GM18526 (cell line): ENCODE data around the gene PTGR1.

ENCODE experiments used
- POLR2A ChIP-seq: IDR thresholded peaks from 3 replicates; pipeline ENCODE4 v1.6.1; 2011; ENCODE audit not compliant: insufficient read length; ENCODE audit errors: extremely low read depth

PTGR1 gene

DNA sequence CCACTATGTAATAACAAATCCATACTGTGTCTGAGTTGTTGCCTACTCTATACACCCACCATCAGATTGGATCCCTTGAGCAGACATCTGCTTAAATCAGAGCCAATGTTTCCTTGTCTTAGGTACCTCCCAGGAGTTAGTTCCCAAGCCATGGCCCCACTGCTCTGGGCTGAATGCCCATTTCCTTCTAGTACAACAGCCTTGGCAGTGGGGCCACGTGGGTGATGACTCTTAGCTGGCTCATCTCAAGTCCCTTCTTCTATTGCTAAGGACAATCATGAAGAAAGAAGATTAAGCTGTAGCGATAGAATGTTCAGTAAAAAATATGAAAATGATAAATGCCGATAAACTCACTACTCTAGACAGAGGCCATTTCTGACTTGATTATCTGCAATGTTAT lies 16.6 kb downstream of the PTGR1 start:
- TF ChIP-seq POLR2A, result no peak

GRCh38 chr9:111572950-111573604 lies 26.4 kb downstream of the PTGR1 start:
- TF ChIP-seq POLR2A, result no peak

DNA sequence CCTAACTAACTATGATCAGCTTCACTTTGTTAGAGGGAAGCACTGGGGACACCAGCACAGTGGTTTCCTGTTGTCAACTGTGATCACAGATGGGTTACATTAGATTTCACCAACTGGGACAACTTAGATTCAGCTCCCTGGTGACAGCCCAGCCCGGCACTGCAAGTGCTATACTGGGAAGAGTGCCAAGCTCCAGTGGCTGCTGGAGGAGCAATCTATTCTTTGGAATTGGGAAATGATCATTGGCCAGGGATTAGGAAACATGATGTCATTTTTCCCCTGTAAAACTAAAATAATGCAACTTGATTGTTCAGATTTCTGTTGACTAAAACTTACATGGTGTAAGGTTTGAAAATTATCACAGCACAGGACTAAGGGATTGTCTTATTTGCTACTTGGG lies 33.2 kb downstream of the PTGR1 start:
- TF ChIP-seq POLR2A, result no peak

DNA sequence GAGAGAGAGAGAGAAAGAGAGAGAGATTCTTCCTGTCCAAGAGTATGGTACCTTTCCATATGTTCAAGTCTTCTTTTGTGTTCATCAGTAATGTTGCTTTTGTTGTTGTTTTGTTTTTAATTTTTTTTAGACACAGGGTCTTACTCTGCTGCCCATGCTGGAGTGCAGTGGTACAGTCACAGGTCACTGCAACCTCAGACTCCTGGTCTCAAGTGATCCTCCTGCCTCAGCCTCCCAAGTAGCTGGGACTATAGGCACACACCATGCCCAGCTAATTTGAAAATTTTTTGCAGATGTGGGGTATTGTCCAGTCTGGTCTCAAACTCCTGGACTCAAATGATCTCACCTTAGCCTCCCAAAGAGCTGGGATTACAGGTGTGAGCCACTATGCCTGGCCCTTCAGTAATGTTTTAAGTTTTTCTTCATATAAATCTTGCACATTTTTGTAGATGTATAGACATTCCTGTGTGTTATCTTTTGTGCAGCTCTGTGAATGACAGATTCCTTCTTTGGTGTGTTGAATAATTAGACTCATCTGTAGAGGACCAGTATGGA lies 38.2 kb downstream of the PTGR1 start:
- TF ChIP-seq POLR2A, result no peak

DNA sequence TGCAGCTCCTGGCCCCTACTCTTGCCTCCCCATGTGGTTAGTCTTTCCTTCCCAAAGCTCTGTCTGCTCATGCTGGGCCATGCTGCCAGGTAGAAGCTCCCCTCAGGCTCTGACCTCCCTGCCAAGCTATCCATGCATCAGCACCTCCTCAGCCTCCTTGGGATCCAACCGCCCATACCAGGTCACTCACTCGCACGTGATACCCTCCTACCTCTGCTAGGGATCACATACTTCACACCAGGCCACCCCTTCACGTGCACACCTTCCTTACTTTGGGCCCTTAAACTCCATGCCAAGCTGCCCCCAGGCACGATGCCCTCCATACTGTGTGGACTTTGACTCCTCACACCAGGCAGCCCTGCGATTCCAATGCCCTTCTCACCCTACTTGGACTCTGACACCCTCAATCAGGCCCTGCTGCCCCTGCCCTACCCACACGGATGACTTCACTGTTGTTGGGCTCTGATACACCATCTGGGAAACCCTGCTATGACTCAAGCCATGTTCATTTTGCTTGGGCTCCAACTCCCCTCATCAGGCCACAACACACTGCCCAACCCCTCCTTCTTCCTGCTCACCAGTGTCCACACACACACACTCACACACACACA lies 40.3 kb downstream of the PTGR1 start:
- no peak for TF ChIP-seq POLR2A

DNA sequence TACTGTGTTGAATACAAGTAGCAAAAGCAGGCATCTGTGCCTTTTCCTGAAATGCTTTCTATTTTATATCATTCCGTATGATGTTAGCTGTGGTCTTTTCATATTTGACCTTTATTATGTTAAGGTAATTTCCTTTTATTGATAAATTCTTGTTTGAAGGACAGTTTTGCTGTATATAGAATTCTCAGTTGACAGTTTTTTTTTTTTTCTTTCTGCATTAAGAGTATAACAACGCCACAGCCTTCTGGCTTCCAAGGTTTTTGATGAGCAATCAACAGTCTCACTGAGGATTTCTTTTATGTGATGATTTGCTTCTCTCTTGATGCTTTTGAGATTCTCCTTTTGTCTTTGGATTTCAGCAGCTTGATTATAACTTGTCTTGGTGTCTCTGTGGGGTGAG lies 50.8 kb downstream of the PTGR1 start:
- no peak for TF ChIP-seq POLR2A

DNA sequence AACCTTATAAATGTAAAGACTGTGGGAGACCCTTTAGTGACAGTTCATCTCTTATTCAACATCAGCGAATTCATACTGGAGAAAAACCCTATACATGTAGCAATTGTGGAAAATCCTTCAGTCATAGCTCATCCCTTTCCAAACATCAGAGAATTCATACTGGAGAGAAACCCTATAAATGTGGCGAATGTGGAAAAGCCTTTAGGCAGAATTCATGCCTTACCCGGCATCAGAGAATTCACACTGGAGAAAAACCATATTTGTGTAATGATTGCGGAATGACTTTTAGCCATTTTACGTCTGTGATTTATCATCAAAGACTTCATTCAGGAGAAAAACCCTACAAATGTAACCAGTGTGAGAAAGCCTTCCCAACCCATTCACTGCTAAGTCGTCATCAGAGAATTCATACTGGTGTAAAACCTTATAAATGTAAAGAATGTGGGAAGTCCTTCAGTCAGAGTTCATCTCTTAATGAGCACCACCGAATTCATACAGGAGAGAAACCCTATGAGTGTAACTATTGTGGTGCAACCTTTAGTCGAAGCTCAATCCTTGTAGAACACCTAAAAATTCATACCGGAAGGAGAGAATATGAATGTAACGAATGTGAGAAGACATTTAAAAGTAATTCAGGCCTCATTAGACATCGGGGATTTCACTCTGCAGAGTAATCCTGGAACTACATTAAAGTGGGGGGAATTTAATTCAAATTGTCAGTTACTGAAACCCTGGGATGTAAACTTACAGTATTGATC lies 56.8 kb downstream of the PTGR1 start:
- TF ChIP-seq POLR2A, result no peak

DNA sequence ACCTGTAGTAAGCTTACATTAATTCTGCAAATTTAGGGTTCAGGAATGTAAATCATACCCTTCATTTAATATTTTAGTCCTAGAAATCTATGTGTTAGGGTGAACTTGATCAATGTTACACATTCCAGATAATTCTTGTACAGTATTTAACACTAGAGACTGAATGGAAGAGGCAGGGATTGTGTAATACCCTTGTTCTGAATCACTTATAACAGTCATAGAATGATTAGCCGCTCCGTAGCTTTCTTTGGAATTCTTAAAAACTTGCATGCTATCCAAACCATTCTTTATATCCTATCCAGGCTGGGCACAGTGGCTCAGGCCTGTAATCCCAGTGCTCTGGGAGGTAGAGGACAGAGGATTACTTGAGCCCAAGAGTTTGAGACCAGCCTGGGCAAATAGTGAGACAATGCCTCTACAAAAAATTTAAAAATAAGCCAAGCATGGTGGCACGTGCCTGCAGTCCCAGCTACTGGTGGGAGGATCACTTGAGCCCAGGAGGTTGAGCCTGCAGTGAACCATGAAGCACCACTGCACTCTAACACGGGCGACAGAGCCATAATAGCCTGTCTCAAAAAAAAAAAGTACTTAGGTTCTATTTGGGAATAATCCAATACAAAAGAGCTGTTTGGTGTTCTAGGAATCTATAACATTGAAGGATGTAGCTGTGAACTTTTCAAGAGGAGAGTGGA lies 66.2 kb downstream of the PTGR1 start:
- TF ChIP-seq POLR2A, result no peak

GRCh38 chr9:111531716-111532115 lies 67.7 kb downstream of the PTGR1 start:
- no peak for TF ChIP-seq POLR2A

- TF ChIP-seq POLR2A, result no peak
Observed at GRCh38 chr9:111529787-111530186, 69.7 kb downstream of the PTGR1 start.

- TF ChIP-seq POLR2A, result no peak
Observed at GRCh38 chr9:111527347-111527746, 72.1 kb downstream of the PTGR1 start.

DNA sequence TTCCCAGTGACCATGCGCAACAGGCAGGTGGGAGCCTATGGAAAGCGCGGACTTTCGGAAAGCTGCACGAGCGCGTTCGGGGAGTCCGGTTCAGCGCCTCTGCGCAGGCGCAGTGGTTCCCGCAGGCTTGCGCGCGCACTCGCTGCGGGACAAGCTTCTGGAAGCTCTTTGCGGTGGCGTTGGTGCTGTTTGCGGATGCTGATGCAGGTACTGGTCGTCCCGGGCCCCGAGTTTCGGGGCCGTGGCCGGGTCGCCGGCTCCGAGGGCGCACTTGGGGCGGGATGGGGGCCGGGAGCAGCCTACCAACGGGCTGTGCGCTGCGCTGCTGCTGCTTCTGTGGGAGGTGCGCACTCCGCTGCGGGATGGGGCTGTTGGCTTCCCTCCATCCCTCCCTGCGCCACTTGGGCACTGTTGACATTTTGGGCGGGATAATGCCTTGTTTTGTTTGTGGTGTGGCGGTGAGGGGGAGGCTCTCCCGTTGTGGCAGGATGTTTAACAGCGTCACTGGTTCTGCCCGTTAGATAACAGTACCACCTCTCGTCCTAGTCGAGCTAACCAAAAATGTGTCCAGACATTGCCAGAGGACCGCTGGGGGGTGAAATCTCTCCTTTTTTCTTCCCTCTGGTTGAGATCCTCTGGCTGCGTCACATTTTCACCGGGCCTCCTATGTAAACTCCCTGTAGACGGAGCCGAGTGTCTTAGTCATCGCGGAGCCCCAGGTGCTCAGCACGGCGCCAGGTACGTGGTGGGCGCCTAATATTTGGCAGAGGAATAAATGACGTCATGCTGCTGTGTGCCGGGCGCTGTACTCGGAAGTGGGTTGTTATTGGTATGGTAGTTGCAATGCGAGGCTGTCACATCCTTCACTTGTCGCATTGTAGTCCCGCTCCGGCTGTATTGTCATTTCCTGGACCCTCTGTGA lies 74.1 kb downstream of the PTGR1 start, which contains the start of gene ZNF483:
Gene ZNF483 (plus strand): TSS at position 124 of the 922 bp plus-strand sequence. CDS start 2,217 bp downstream, outside the sequence.
- no peak for TF ChIP-seq POLR2A

DNA sequence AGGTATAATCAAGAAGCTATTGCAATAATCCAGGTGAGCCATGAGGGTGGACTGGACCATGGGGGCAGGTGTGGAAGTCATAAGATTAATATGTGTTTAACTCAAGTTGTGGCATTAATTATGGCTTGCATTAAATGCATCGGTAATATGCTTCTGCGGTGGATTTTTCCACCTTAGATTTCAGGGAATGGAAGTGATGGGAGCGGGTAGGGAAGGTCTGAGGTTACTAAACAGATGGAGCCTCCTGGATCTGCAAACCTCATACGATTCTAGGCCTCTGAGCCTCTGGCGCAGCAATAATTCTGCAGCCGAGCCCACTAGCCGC lies 74.8 kb downstream of the PTGR1 start:
- TF ChIP-seq POLR2A, result no peak

DNA sequence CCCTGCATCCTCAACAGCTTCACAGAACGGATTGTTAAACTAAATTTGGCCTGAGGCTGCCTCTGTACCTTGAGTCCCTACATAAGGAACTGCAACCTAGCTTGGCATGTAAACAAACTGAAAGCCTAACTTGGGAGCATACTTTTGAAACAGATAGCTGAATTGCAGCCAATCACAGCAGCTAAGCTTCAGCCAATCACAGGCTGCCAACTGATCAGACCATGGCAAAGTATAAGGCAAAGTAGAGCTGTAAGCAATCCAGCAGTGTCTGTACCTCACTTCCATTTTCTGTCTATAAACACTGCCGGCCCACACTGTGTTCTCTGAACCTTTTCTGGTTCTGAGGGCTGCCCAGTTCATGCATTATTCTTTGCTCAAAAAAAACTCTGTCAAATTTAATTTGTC lies 83.4 kb downstream of the PTGR1 start:
- no peak for TF ChIP-seq POLR2A
